ENCODE measurements around the gene FAM217A.

- TF ChIP-seq POLR2A (IDR thresholded peaks at IDR 0.05) = no peak
- no peak for TF ChIP-seq CTCF (IDR thresholded peaks at IDR 0.05)
- no peak for TF ChIP-seq POLR2AphosphoS5 (IDR thresholded peaks at IDR 0.05)
- TF ChIP-seq EP300 (IDR thresholded peaks at IDR 0.05) = no peak
These were observed 46.6 kb upstream of the FAM217A start for GRCh38 chr6:4125500-4125899.

Data from stomach (tissue), 4 donors.